Nasal cavity respiratory epithelium epithelial cell of viscerocranial mucosa (primary cell): ENCODE data around the gene SNX8. TPM values are rescaled to one million over a fixed set of nuclear protein-coding genes. Genes with fewer than 3 reads are reported as not detected.

Source experiments
- total RNA-seq: library from RNA; depleted of rRNA; stranded (reverse); fragments of >200 nt; gene quantifications from 2 replicates; pipeline ENCODE4 v1.2.3, GENCODE V29; 2014

Gene SNX8
- 10.6 and 15.2 TPM in 2 replicates for total RNA-seq

GRCh38 chr7:2314209-2314955 is at the start of gene SNX8:
SNX8 (minus strand) TSS chr7:2314441; CDS start chr7:2314421, 20 bp downstream.

GRCh38 chr7:2354186-2354938 is 40.1 kb upstream of the SNX8 start, which contains the start of gene EIF3B:
EIF3B (plus strand) TSS chr7:2354827; CDS start chr7:2354922, 95 bp downstream.

GRCh38 chr7:2241580-2242540 is 72.4 kb downstream of the SNX8 start, which contains the start of the genes MRM2 and NUDT1:
MRM2 (minus strand) TSS chr7:2242205; CDS start chr7:2242169, 36 bp downstream.
NUDT1 (plus strand) TSS chr7:2242226; CDS start chr7:2244575, 2,349 bp downstream.

GRCh38 chr7:2232766-2233520 is 81.3 kb downstream of the SNX8 start, which contains the start of gene MAD1L1:
MAD1L1 (minus strand) TSS chr7:2232945; CDS start chr7:2230133, 2,812 bp downstream.

Other genes with a start within 250 kb of the SNX8 start
- gene MAD1L1, start 81.5 kb downstream of the SNX8 start, total RNA-seq = 48.4 and 49.6 TPM in 2 replicates
- gene MRM2, start 72.2 kb downstream of the SNX8 start, total RNA-seq = 26.3 and 28.9 TPM in 2 replicates
- gene NUDT1, start 72.2 kb downstream of the SNX8 start, total RNA-seq = 4.4 and 7.9 TPM in 2 replicates
- 182 and 242 TPM in 2 replicates for gene EIF3B, start 40.4 kb upstream of the SNX8 start, total RNA-seq
- gene CHST12, start 89.2 kb upstream of the SNX8 start, total RNA-seq = 0.34 and 6.1 TPM in 2 replicates
- gene GRIFIN, start 162.0 kb upstream of the SNX8 start, total RNA-seq = not detected in 2 replicates
- 0.34 and 6.2 TPM in 2 replicates for gene LFNG, start 205.3 kb upstream of the SNX8 start, total RNA-seq
- 18.1 and 26.8 TPM in 2 replicates for gene BRAT1, start 241.1 kb upstream of the SNX8 start, total RNA-seq
- gene IQCE, start 244.5 kb upstream of the SNX8 start, total RNA-seq = 6.2 and 13.4 TPM in 2 replicates